Activated T-cell treated with anti-CD3 and anti-CD28 coated beads, Interleukin-2, amount 50 U/mL, for 4 hours (primary cell): Measurements from ENCODE around the gene RASGRP3. TPM values are rescaled to one million over a fixed set of nuclear protein-coding genes. Genes with fewer than 3 reads are reported as not detected.

Source experiments
- ATAC-seq, 2 donors: fragments of 200-7000 bp; cut with Tn5 transposase; one replicate each; pipeline ENCODE4 v1.10.0; 2021
- DNase-seq: peaks from one replicate; pipeline ENCODE4 v3.0.0-alpha.2; 2020
- H3K27me3 Mint-ChIP-seq: one replicate; pipeline ENCODE4 v1.8.0; 2021; ENCODE audit warnings: low read depth, mixed read lengths
- H3K36me3 Mint-ChIP-seq: one replicate; pipeline ENCODE4 v1.8.0; 2022; ENCODE audit warnings: mixed read lengths; ENCODE audit not compliant: insufficient read depth
- H3K4me1 Mint-ChIP-seq: one replicate; pipeline ENCODE4 v1.8.0; 2021; ENCODE audit warnings: low read depth, mixed read lengths
- H3K4me3 Mint-ChIP-seq: one replicate; pipeline ENCODE4 v1.8.0; 2021; ENCODE audit warnings: mild to moderate bottlenecking, moderate library complexity, mixed read lengths
- H3K9me3 Mint-ChIP-seq: one replicate; pipeline ENCODE4 v1.8.0; 2021; ENCODE audit warnings: mixed read lengths
- total RNA-seq, 3 donors: library from RNA; stranded (reverse); gene quantifications; one replicate each; pipeline ENCODE4 v1.2.1, GENCODE V29; 2021

Gene RASGRP3
- total RNA-seq, 3 donors from 2014 or later, result 2.4 to 4.1 (median 2.8) TPM

- Mint-ChIP-seq H3K27me3 (no peaks in the 10 kb centered on the region), H3K4me3 (peak overlapping the region; percentile 88), H3K9me3 (no peaks in the 10 kb centered on the region), H3K4me1 (peaks cover 41% of the 10 kb centered on the region), H3K36me3 (peaks cover 3% of the 10 kb centered on the region)
- peak; percentile 51 to 54 for ATAC-seq
- DNase-seq, result peak; percentile 5
Measured at GRCh38 chr2:33477473-33478468, 1.3 kb downstream of the RASGRP3 start.

DNA sequence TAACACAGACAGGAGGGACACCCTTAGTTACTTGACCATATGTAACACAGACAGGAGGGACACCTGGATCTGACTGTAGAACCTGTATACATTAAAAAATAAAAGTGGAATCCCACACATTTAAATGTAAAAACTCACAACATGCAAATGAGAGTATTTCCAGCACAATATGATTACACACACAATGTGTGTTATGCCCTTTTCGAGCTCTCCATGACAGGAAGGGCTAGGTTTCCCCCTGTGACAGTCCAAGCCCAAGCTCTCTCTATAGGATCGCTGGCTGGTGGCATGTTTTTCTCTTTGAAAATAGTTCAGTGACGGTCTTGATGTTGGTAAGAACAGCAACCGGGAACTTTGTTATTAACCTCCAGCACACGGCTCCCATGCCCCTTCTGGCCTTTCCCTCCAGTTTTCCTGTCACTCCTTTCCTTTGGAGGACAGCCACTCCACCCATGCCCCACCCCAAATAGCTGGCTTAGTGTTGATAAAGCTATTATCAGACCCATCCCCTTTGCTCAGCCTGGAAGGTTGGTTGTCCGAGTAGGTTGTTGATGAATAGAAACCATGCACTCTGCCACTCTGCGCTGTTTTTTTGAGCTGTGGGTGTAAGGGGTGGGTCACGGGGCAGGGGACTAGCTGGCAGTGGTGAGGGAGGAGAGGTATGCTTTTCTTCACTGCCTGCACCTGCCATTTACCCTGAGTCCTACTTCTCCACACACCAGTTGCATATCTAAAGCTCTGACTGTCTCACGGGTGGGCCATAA is 2.7 kb downstream of the RASGRP3 start:
- Mint-ChIP-seq H3K36me3 (peaks cover 3% of the 10 kb centered on the region), H3K27me3 (no peaks in the 10 kb centered on the region), H3K4me1 (peaks cover 45% of the 10 kb centered on the region), H3K4me3 (no peak overlapping the region), H3K9me3 (no peaks in the 10 kb centered on the region)
- DNase-seq (no peak), ATAC-seq (no peak)

- DNase-seq (no peak), ATAC-seq (no peak)
- Mint-ChIP-seq H3K4me1 (peaks cover 27% of the 10 kb centered on the region), H3K27me3 (no peaks in the 10 kb centered on the region), H3K4me3 (no peak overlapping the region), H3K9me3 (peaks cover 8% of the 10 kb centered on the region), H3K36me3 (peaks cover 5% of the 10 kb centered on the region)
Measured at GRCh38 chr2:33482518-33482917, 6.1 kb downstream of the RASGRP3 start.

DNA sequence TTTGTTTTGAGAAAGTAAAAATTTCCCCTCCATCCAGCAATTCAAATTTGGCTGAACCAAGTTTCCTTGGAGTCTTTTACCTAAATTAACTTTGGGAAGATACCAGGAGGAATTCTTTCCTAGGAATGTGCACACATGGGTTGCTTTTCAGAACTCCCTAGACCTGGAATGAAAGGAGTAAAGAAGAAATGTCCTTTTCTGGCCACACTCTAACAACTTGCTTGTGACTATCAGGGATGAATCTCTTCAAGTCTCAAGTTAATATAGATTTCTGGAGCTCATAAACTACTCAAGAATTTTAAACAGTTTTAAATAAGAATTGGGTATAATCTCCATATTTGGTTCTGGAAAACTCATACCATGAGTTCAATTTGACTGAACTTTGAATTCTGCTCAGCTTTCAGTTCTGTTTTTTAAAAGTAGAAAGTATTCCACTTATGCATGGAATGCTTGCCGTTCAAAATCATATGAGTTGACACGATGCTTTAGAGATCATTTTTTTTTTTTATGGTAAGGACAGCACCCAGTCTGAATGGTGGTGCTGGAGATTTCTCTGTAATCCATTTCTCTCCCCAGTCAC is 7.7 kb downstream of the RASGRP3 start:
- Mint-ChIP-seq H3K36me3 (peaks cover 6% of the 10 kb centered on the region), H3K4me1 (peaks cover 26% of the 10 kb centered on the region), H3K9me3 (peaks cover 8% of the 10 kb centered on the region), H3K27me3 (no peaks in the 10 kb centered on the region), H3K4me3 (no peak overlapping the region)
- DNase-seq (no peak), ATAC-seq (peak in 1 of 2 donors; percentile 12)

DNA sequence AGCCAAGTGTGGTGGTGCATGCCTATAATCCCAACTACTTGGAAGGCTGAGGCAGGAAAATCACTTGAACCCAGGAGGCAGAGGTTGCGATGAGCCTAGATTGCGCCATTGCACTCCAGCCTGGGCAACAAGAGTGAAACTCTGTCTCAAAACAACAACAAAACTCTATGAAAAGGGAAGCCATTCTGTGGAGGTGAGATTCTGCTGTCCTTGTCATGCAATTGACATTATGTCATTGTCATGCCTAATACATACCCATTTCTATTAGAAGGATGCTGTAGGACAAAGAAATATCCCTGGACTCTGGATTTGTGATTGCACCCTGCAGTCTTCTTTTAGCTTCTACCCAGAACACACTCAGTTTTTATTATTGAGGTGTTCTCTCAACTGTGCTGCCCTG is 8.6 kb downstream of the RASGRP3 start:
- DNase-seq (no peak), ATAC-seq (no peak)
- Mint-ChIP-seq H3K27me3 (no peaks in the 10 kb centered on the region), H3K4me1 (peaks cover 24% of the 10 kb centered on the region), H3K36me3 (peaks cover 7% of the 10 kb centered on the region), H3K4me3 (no peak overlapping the region), H3K9me3 (peaks cover 8% of the 10 kb centered on the region)

DNA sequence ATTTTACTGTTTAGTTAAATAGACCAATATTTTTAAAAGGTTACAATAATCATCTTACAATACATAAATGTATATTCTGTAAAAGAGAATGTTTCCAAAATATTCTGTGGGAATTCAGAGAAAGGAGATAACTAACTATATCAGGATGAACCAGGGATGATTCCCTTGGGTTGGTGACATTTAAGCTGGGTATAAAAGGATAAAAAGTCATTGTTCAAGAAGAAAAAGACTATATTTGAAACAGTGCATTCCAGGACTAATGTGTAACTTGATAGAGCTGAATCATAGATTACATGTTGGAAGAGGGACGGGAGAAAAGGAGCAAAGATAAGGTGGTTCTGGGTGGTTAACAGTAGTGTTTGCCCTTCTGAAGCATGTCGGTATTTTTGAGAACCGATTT is 10.1 kb downstream of the RASGRP3 start:
- no peak for ATAC-seq
- DNase-seq, result no peak
- Mint-ChIP-seq H3K9me3 (peaks cover 8% of the 10 kb centered on the region), H3K27me3 (no peaks in the 10 kb centered on the region), H3K36me3 (peaks cover 7% of the 10 kb centered on the region), H3K4me1 (peaks cover 27% of the 10 kb centered on the region), H3K4me3 (no peak overlapping the region)

- peaks cover 33% of the 10 kb centered on the region for H3K4me1 Mint-ChIP-seq
- peaks cover 4% of the 10 kb centered on the region for H3K36me3 Mint-ChIP-seq
- ATAC-seq (peak; percentile 49 to 54), DNase-seq (no peak)
- H3K27me3 Mint-ChIP-seq, result no peaks in the 10 kb centered on the region
- peaks cover 8% of the 10 kb centered on the region for H3K9me3 Mint-ChIP-seq
- peak overlapping the region; percentile 23 for H3K4me3 Mint-ChIP-seq
Measured at GRCh38 chr2:33488178-33488690, 11.8 kb downstream of the RASGRP3 start.

DNA sequence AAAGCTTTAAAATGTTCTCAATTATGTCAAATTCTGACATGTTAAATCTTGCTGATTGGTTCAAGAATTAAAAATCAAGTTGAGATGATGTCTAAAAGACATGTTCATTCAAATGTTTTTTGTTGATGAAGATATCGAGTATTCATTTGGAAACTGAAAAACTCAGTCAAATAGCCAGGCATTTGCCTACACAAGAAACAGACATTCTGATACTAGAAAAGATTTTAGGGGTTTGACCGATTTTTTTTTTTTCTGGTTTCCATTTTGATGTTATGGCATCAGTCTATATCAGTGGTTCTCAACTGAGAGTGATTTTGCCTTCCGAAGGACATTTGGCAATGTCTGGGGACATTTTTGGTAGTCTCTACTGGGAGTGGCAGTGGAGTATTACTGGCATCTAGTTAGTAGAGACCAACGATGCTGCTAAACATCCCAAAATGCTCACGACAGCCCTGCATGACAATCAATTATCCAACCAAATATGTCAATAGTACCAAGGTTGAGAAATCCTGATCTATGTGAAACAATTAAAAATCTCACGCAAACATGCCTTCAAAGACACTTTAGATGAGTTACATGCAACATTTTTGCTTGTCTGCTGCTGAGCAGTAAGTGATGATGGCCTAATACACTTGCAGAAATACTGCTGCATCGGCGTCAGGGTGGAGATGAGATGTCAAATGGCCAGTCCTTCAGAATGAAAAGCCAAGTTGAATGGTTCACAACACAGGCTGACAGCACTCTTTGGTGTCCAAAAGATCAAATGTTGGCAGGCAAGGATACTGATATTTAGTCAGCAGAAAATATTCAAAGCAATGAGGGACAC is 12.5 kb downstream of the RASGRP3 start:
- no peaks in the 10 kb centered on the region for H3K27me3 Mint-ChIP-seq
- peak in 1 of 2 donors; percentile 42 for ATAC-seq
- DNase-seq, result no peak
- H3K9me3 Mint-ChIP-seq, result peaks cover 8% of the 10 kb centered on the region
- H3K4me1 Mint-ChIP-seq, result peaks cover 32% of the 10 kb centered on the region
- peaks cover 4% of the 10 kb centered on the region for H3K36me3 Mint-ChIP-seq
- peak overlapping the region; percentile 23 for H3K4me3 Mint-ChIP-seq

- no peak for DNase-seq
- Mint-ChIP-seq H3K36me3 (peaks cover 4% of the 10 kb centered on the region), H3K4me1 (peaks cover 31% of the 10 kb centered on the region), H3K27me3 (no peaks in the 10 kb centered on the region), H3K9me3 (peaks cover 8% of the 10 kb centered on the region), H3K4me3 (no peak overlapping the region)
- no peak for ATAC-seq
Measured at GRCh38 chr2:33489835-33490431, 13.5 kb downstream of the RASGRP3 start.

GRCh38 chr2:33491441-33492084 is 15.1 kb downstream of the RASGRP3 start:
- H3K4me1 Mint-ChIP-seq, result peaks cover 46% of the 10 kb centered on the region
- H3K36me3 Mint-ChIP-seq, result peaks cover 4% of the 10 kb centered on the region
- peaks cover 7% of the 10 kb centered on the region for H3K9me3 Mint-ChIP-seq
- ATAC-seq (no peak), DNase-seq (no peak)
- H3K27me3 Mint-ChIP-seq, result no peaks in the 10 kb centered on the region
- H3K4me3 Mint-ChIP-seq, result no peak overlapping the region

DNA sequence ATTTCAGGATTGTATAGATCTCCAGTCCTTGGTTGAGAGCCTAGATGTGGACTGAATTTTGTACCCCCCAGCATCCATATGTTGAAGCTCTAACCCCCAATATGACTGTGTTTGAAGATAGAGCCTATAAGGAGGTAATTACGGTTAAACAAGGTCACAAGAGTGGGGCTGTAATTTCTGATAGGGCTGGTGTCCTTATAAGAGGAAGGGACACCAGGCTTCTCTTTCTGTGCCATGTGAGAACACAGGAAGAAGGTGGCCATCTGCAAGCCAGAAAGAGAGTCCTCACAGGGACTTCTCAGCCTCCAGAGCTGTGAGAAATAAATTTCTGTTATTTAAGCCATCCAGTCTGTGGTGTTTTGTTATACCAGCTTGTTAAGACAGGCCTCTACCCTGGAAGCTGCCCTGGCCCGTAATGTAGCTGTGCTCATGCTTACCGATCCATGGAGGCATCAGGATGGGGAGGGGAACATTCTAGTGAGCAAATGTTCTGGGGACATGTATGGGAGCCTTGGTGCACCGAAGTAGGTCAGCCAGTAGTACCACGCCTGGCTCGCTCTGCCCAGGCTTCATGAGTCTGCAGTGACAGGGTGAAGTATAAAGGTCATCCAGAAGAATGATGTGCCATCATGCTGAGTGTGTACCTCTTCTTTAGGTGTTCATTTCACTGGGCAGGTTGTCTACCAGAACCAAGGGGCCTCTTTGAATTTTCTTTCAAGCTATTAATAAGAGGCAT is 16.1 kb downstream of the RASGRP3 start:
- no peaks in the 10 kb centered on the region for H3K9me3 Mint-ChIP-seq
- peaks cover 50% of the 10 kb centered on the region for H3K4me1 Mint-ChIP-seq
- ATAC-seq, result no peak

GRCh38 chr2:33494155-33494779 is 17.8 kb downstream of the RASGRP3 start:
- no peak for ATAC-seq
- no peak for DNase-seq
- no peaks in the 10 kb centered on the region for H3K36me3 Mint-ChIP-seq
- H3K9me3 Mint-ChIP-seq, result no peaks in the 10 kb centered on the region
- peaks cover 4% of the 10 kb centered on the region for H3K27me3 Mint-ChIP-seq
- H3K4me1 Mint-ChIP-seq, result peaks cover 50% of the 10 kb centered on the region
- H3K4me3 Mint-ChIP-seq, result no peak overlapping the region

More for the DNA sequence above, 16.1 kb downstream of the RASGRP3 start:
- no peaks in the 10 kb centered on the region for H3K27me3 Mint-ChIP-seq
- peaks cover 1% of the 10 kb centered on the region for H3K36me3 Mint-ChIP-seq
- no peak overlapping the region for H3K4me3 Mint-ChIP-seq
- DNase-seq, result no peak
